GM10266 (cell line): ENCODE measurements around the gene NSFL1C.

ENCODE experiments used
- DNase-seq: peaks from one replicate; pipeline ENCODE4 v3.0.0; 2012; ENCODE audit errors: extremely low spot score
- TF ChIP-seq, protein P1 (sequence below): IDR thresholded peaks from 2 replicates; pipeline ENCODE4 v1.5.1; 2012; ENCODE audit warnings: mild to moderate bottlenecking, low read depth; ENCODE audit not compliant: control insufficient read depth, insufficient read depth; ENCODE audit errors: missing control alignments

NSFL1C gene

DNA sequence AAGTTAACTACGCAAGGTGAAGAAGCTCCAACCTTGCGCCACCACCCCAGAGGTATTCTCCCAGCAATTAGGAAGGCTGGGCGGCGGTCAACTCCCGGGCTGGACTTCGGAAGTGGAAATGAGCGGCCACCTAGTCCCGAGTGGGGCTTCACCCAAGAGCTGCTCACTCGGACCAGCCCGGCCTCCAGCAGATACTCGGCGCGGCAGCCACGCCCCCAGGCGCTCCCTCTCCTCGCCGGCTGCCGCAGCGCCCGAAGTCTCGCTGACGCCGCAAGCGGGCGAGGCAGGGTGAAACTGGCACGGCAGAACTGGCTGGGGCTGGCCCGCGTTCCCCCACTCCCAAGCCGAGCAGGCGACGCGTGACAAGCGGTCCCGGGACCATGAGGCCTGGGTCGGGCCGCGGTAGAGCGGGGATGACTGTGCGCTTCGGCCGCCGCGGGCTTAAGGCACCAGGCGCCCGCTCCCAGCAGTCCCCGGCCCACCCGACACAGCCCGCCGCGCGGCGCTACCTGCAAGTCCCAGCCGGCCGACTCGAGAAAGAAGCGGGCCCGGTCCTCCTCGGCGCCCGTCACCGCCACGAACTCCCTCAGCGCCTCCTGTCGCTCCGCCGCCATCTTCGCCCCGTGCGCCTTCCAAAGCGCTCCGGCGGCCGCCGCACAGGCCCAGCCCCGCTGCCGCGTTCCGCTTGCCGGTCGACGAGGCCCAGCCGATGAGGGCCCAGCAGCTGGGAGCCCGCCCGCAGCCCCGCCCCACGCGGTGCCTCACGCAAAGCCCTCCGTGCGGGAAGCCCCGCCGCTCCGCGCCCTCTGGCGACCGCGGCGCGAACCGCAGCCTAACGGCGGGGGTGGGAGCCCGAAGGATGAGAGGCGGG lies at the start of gene NSFL1C:
Gene NSFL1C (minus strand): TSS at position 639 of the 871 bp plus-strand sequence. CDS start 25 bp downstream, at position 614.
- TF ChIP-seq, protein P1, sequence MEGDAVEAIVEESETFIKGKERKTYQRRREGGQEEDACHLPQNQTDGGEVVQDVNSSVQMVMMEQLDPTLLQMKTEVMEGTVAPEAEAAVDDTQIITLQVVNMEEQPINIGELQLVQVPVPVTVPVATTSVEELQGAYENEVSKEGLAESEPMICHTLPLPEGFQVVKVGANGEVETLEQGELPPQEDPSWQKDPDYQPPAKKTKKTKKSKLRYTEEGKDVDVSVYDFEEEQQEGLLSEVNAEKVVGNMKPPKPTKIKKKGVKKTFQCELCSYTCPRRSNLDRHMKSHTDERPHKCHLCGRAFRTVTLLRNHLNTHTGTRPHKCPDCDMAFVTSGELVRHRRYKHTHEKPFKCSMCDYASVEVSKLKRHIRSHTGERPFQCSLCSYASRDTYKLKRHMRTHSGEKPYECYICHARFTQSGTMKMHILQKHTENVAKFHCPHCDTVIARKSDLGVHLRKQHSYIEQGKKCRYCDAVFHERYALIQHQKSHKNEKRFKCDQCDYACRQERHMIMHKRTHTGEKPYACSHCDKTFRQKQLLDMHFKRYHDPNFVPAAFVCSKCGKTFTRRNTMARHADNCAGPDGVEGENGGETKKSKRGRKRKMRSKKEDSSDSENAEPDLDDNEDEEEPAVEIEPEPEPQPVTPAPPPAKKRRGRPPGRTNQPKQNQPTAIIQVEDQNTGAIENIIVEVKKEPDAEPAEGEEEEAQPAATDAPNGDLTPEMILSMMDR, result peak; percentile 97
- peak; percentile 95 for DNase-seq

DNA sequence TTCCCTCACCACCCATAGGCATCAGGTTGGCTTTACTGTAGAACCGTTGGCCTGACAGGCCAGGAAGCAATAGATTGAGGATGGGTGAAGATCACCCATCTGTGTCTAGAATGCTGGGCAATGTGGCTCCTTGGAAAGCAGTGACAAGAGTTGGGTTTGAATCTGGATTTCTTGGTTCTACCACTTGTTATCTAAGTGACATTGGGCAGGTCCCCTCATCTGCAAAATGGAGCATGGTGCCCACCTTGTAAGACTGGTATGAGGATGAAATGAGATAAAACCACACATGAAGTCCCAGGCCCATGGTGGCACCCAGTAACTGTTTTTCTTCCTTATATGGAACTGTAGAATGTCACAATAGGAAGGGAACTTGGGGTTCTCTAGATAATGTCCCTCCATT lies 47.2 kb upstream of the NSFL1C start:
- no peak for DNase-seq
- TF ChIP-seq, protein P1, result no peak

DNA sequence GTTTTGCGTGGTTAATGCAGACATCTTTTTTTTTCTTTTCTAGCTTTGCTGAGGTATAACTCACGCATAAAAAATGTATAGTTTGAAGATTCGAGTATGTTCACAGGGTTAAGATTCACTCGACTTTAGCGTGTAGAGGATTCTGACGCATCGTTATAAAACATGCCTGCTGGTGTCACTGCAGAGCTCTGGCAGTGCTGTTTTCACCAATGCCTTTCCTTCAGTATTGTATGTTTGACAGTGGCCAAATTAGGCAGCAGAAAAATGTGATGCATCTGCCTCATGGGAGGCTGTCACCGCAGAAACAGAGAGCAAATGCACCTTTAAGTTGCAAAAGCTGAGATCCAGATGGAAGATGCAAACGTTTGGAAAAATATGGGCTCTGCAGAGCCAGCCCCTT lies 42.6 kb upstream of the NSFL1C start:
- TF ChIP-seq, protein P1, result peak; percentile 48
- peak; percentile 23 for DNase-seq

DNA sequence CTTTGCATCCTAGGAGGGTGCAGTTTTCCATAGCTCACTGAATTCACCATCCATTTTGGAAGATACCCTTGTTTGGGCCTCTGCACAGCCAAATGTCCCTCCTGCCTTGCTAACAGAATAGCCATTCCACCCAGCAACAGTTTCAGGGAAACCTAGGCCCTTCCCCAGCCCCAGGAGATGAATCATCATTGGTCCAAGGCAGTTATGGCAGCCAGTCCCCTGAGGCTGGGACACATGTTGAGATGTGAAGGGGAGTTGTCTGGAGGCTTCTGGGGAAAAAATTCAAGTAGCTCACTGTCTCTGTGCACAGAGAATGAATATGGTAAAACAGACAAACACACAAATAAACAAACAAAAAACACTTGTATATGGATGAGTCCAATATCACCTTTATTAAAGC lies 41.9 kb upstream of the NSFL1C start:
- TF ChIP-seq, protein P1, result no peak
- DNase-seq, result no peak

DNA sequence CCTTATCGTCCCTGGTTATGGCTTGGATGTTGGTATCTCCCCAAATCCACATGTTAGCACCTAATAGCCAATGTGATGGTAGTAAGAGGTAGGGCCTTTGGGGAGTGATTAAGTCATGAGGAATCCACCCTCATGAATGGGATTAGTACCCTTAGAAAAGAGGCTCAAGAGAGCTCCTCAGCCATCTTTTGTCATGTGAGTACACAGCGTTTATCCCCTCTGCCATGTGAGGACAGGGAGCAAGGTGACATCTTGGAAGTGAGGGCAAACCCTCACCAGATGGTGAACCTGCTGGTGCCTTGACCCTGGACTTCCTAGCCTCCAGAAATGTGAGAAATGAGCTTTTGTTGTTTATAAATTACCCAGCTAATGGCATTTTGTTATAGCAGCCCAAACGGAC lies 40.6 kb upstream of the NSFL1C start:
- TF ChIP-seq, protein P1, result no peak

DNA sequence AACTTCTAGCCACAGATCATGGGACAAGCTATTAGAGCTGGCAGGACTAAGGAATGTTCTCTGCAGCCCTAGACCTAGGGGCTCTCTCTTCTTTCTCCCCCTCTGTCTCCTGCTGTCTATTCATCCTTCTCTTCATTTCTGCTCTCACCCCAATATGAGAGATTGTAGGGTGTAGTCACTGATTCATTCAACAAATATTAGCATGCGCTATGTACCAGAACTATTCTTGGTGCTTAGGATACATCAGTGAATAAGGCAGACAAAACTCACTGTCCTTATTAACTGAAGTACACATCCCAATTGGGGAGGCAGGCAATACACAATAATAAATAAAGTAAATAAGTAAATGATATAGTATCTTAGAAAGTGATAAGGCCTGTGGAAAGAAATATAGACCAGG lies 39.2 kb upstream of the NSFL1C start:
- TF ChIP-seq, protein P1, result no peak
- no peak for DNase-seq

More for the DNA sequence above, 40.6 kb upstream of the NSFL1C start:
- DNase-seq, result no peak

DNA sequence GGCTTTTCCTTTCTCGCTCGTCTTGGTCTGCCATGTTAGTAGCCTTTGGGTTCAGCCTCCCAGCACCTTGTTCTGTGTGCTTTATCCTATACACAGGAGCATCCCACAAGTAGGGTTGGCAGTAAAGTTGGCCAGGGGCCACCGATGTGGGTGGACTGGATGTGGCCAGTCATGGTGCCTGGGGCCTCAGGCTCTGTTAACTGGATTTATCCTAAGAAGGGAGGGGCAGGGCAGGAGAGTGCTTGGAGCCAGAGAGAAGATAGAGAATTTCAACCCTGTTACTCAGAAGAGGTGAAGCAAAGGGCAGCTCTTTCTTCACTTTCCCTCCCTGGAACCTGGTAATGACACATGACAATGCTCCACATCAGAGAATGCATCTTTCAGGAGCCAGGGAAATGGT lies 38.7 kb upstream of the NSFL1C start:
- TF ChIP-seq, protein P1, result no peak
- DNase-seq, result no peak
